ENCODE results near the gene SHH. TPM values are rescaled to one million over a fixed set of nuclear protein-coding genes. Genes with fewer than 3 reads are reported as not detected.

The SHH gene
- polyA plus RNA-seq, 1 donor from 2014 or later: 1.5 TPM

DNA sequence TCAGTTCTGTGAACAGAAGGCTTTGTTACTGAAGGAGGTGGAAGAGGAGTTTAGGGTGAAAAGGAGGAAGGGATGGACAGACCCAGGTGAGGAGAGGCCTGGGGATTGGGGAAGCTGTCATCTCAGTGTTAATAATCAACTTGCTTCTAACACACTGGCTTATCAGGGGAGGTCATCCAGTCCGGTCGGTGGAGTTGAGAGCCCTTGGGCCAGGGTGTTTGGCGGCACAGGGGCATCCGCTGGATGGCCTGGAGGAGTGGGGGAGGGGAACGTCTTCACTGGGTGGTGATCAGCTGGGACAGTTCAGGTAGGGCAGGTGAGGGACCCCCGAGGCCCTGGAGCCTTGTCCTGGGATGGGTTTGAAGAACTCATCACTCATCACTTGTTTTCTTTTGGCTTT, 33.9 kb downstream of the SHH start:
- H3K9me3 ChIP-seq (ENCODE audit: low read length): no peaks in the 10 kb centered on the region
- no peaks in the 10 kb centered on the region for H3K79me2 ChIP-seq (replicated peaks; ENCODE audit: insufficient read depth, low read length)

GRCh38 chr7:155776606-155777005, 35.7 kb downstream of the SHH start:
- no peak overlapping the region for H2AFZ ChIP-seq (ENCODE audit: low read depth, low read length)
- H3K4me3 ChIP-seq (ENCODE audit: low read length): no peak overlapping the region
- H3K27ac ChIP-seq (ENCODE audit: low read length): no peak overlapping the region
- no peaks in the 10 kb centered on the region for H3K79me2 ChIP-seq (replicated peaks; ENCODE audit: insufficient read depth, low read length)
- H3K9me2 ChIP-seq (ENCODE audit: insufficient read depth, low read length): no peaks in the 10 kb centered on the region
- H3K36me3 ChIP-seq (ENCODE audit: insufficient read depth, low read length): peaks cover 20% of the 10 kb centered on the region
- no peak overlapping the region for H3K9ac ChIP-seq (ENCODE audit: low read length)
- no peaks in the 10 kb centered on the region for H3F3A ChIP-seq (ENCODE audit: insufficient read depth, low read length, poor library complexity, severe bottlenecking)
- no peak for TF ChIP-seq EZH2 (IDR thresholded peaks at IDR 0.05; ENCODE audit: borderline replicate concordance, insufficient read depth, low read length, poor library complexity, severe bottlenecking)
- no peak for TF ChIP-seq SMC3 (conservative IDR thresholded peaks at IDR 0.05; ENCODE audit: poor library complexity)
- TF ChIP-seq MXI1 (conservative IDR thresholded peaks at IDR 0.05; ENCODE audit: poor library complexity, severe bottlenecking): no peak
- TF ChIP-seq, protein P1, sequence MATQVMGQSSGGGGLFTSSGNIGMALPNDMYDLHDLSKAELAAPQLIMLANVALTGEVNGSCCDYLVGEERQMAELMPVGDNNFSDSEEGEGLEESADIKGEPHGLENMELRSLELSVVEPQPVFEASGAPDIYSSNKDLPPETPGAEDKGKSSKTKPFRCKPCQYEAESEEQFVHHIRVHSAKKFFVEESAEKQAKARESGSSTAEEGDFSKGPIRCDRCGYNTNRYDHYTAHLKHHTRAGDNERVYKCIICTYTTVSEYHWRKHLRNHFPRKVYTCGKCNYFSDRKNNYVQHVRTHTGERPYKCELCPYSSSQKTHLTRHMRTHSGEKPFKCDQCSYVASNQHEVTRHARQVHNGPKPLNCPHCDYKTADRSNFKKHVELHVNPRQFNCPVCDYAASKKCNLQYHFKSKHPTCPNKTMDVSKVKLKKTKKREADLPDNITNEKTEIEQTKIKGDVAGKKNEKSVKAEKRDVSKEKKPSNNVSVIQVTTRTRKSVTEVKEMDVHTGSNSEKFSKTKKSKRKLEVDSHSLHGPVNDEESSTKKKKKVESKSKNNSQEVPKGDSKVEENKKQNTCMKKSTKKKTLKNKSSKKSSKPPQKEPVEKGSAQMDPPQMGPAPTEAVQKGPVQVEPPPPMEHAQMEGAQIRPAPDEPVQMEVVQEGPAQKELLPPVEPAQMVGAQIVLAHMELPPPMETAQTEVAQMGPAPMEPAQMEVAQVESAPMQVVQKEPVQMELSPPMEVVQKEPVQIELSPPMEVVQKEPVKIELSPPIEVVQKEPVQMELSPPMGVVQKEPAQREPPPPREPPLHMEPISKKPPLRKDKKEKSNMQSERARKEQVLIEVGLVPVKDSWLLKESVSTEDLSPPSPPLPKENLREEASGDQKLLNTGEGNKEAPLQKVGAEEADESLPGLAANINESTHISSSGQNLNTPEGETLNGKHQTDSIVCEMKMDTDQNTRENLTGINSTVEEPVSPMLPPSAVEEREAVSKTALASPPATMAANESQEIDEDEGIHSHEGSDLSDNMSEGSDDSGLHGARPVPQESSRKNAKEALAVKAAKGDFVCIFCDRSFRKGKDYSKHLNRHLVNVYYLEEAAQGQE (IDR thresholded peaks at IDR 0.05; ENCODE audit: borderline replicate concordance): no peak
- TF ChIP-seq, protein P2, sequence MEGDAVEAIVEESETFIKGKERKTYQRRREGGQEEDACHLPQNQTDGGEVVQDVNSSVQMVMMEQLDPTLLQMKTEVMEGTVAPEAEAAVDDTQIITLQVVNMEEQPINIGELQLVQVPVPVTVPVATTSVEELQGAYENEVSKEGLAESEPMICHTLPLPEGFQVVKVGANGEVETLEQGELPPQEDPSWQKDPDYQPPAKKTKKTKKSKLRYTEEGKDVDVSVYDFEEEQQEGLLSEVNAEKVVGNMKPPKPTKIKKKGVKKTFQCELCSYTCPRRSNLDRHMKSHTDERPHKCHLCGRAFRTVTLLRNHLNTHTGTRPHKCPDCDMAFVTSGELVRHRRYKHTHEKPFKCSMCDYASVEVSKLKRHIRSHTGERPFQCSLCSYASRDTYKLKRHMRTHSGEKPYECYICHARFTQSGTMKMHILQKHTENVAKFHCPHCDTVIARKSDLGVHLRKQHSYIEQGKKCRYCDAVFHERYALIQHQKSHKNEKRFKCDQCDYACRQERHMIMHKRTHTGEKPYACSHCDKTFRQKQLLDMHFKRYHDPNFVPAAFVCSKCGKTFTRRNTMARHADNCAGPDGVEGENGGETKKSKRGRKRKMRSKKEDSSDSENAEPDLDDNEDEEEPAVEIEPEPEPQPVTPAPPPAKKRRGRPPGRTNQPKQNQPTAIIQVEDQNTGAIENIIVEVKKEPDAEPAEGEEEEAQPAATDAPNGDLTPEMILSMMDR (IDR thresholded peaks at IDR 0.05; ENCODE audit: poor library complexity, severe bottlenecking): no peak
- TF ChIP-seq TAF1 (IDR thresholded peaks at IDR 0.05; ENCODE audit: low read depth): no peak
- no peak for TF ChIP-seq POLR2AphosphoS5 (IDR thresholded peaks at IDR 0.05)
- no peak for TF ChIP-seq EP300 (conservative IDR thresholded peaks at IDR 0.05; ENCODE audit: poor library complexity, severe bottlenecking)
- TF ChIP-seq RAD21 (conservative IDR thresholded peaks at IDR 0.05): no peak
- H3K4me2 ChIP-seq (ENCODE audit: low read length): no peak overlapping the region
- no peaks in the 10 kb centered on the region for H4K20me1 ChIP-seq (ENCODE audit: insufficient read depth)
- H3K27me3 ChIP-seq (ENCODE audit: insufficient read depth, low read depth, low read length): no peaks in the 10 kb centered on the region
- H3K9me3 ChIP-seq (ENCODE audit: low read length): no peaks in the 10 kb centered on the region

More for the DNA sequence above, 33.9 kb downstream of the SHH start:
- Histone ChIP-seq H3K27me3 (ENCODE audit: insufficient read depth, low read depth, low read length) (no peaks in the 10 kb centered on the region), H4K20me1 (ENCODE audit: insufficient read depth) (no peaks in the 10 kb centered on the region), H3K9me2 (ENCODE audit: insufficient read depth, low read length) (no peaks in the 10 kb centered on the region), H3K4me2 (ENCODE audit: low read length) (no peak overlapping the region), H3K4me3 (ENCODE audit: low read length) (no peak overlapping the region), H3F3A (ENCODE audit: insufficient read depth, low read length, poor library complexity, severe bottlenecking) (no peaks in the 10 kb centered on the region), H3K27ac (ENCODE audit: low read length) (no peak overlapping the region), H3K36me3 (ENCODE audit: insufficient read depth, low read length) (peaks cover 20% of the 10 kb centered on the region), H3K9ac (ENCODE audit: low read length) (no peak overlapping the region), H2AFZ (ENCODE audit: low read depth, low read length) (no peak overlapping the region)
- TF ChIP-seq, protein P1 (IDR thresholded peaks at IDR 0.05; ENCODE audit: borderline replicate concordance): no peak
- TF ChIP-seq EP300 (conservative IDR thresholded peaks at IDR 0.05; ENCODE audit: poor library complexity, severe bottlenecking) (no peak), RAD21 (conservative IDR thresholded peaks at IDR 0.05) (no peak), MXI1 (conservative IDR thresholded peaks at IDR 0.05; ENCODE audit: poor library complexity, severe bottlenecking) (no peak), POLR2AphosphoS5 (IDR thresholded peaks at IDR 0.05) (no peak), SMC3 (conservative IDR thresholded peaks at IDR 0.05; ENCODE audit: poor library complexity) (no peak), TAF1 (IDR thresholded peaks at IDR 0.05; ENCODE audit: low read depth) (no peak), EZH2 (IDR thresholded peaks at IDR 0.05; ENCODE audit: borderline replicate concordance, insufficient read depth, low read length, poor library complexity, severe bottlenecking) (no peak)
- TF ChIP-seq, protein P2 (IDR thresholded peaks at IDR 0.05; ENCODE audit: poor library complexity, severe bottlenecking): no peak
